ENCODE measurements around the gene COL26A1. TPM values are rescaled to one million over a fixed set of nuclear protein-coding genes. Genes with fewer than 3 reads are reported as not detected.

Gene COL26A1
- total and polyA plus RNA-seq, 8 donors: 0.37 to 3.5 (median 0.86) TPM

GRCh38 chr7:101565601-101566209 lies 203.0 kb downstream of the COL26A1 start:
- DNase-seq (peak in 1 of 6 donors; percentile 32), FAIRE-seq (no peak), ATAC-seq (no peak)
- WGBS, 2 donors: 85 to 89% methylated on average over 8 of the region's 8 CpGs
- intact Hi-C loops (cut with DNase I): no loop called here
- TF ChIP-seq CTCF (IDR thresholded peaks at IDR 0.05): no peak
- Histone ChIP-seq H3K4me1 (no peaks in the 10 kb centered on the region), H3K9me3 (peaks cover 0 to 2% (median 0%) of the 10 kb centered on the region in 4 donors), H3K27ac (no peak overlapping the region), H3K27me3 (no peaks in the 10 kb centered on the region), H3K36me3 (no peaks in the 10 kb centered on the region), H3K4me3 (no peak overlapping the region)

- no peak for TF ChIP-seq CTCF (IDR thresholded peaks at IDR 0.05)
These were observed 204.6 kb downstream of the COL26A1 start for GRCh38 chr7:101567230-101567629.

GRCh38 chr7:101572156-101572555 lies 209.5 kb downstream of the COL26A1 start:
- H3K9me3 ChIP-seq: peaks cover 0 to 2% (median 0%) of the 10 kb centered on the region in 4 donors
- no peaks in the 10 kb centered on the region for H3K36me3 ChIP-seq
- no peaks in the 10 kb centered on the region for H3K4me1 ChIP-seq
- no peak for DNase-seq
- no peak for ATAC-seq
- WGBS, 2 donors: 90 to 95% methylated on average over 2 of the region's 2 CpGs
- TF ChIP-seq CTCF (IDR thresholded peaks at IDR 0.05): no peak
- H3K27me3 ChIP-seq: no peaks in the 10 kb centered on the region
- FAIRE-seq: no peak
- H3K27ac ChIP-seq: no peak overlapping the region
- no peak overlapping the region for H3K4me3 ChIP-seq
- intact Hi-C loops (cut with DNase I): no loop called here

More at GRCh38 chr7:101567230-101567629, 204.6 kb downstream of the COL26A1 start:
- no peak for ATAC-seq
- no peaks in the 10 kb centered on the region for H3K4me1 ChIP-seq
- FAIRE-seq: no peak
- no peak for DNase-seq
- H3K27ac ChIP-seq: no peak overlapping the region
- no peaks in the 10 kb centered on the region for H3K27me3 ChIP-seq
- peaks cover 0 to 2% (median 0%) of the 10 kb centered on the region in 4 donors for H3K9me3 ChIP-seq
- H3K36me3 ChIP-seq: no peaks in the 10 kb centered on the region
- intact Hi-C loops (cut with DNase I): no loop called here
- 88 to 91% methylated on average over 7 of the region's 7 CpGs for WGBS, 2 donors
- H3K4me3 ChIP-seq: no peak overlapping the region

- H3K4me1 ChIP-seq: no peaks in the 10 kb centered on the region
- no peaks in the 10 kb centered on the region for H3K9me3 ChIP-seq
- no peak for FAIRE-seq
- no peaks in the 10 kb centered on the region for H3K27me3 ChIP-seq
- no peak for ATAC-seq
- no peak for TF ChIP-seq CTCF (IDR thresholded peaks at IDR 0.05)
- H3K4me3 ChIP-seq: no peak overlapping the region
- H3K36me3 ChIP-seq: no peaks in the 10 kb centered on the region
- H3K27ac ChIP-seq: no peak overlapping the region
- intact Hi-C loops (cut with DNase I): no loop called here
- no peak for DNase-seq
- 50 to 52% methylated on average over 2 of the region's 2 CpGs for WGBS, 2 donors
These were observed 212.5 kb downstream of the COL26A1 start for GRCh38 chr7:101575168-101575567.

- intact Hi-C loops (cut with DNase I): no loop called here
- no peak overlapping the region for H3K27ac ChIP-seq
- ATAC-seq (no peak), DNase-seq (no peak), FAIRE-seq (no peak)
- H3K9me3 ChIP-seq: no peaks in the 10 kb centered on the region
- no peak overlapping the region for H3K4me3 ChIP-seq
- TF ChIP-seq CTCF (IDR thresholded peaks at IDR 0.05): no peak
- no peaks in the 10 kb centered on the region for H3K27me3 ChIP-seq
- no peaks in the 10 kb centered on the region for H3K4me1 ChIP-seq
- no peaks in the 10 kb centered on the region for H3K36me3 ChIP-seq
These were observed 213.0 kb downstream of the COL26A1 start for GRCh38 chr7:101575721-101576120.

Measured in pancreas (tissue), 10 donors.